HG03025 (cell line): Measurements from ENCODE around the gene LANCL3.
A peak's percentile ranks its signal among the peaks of the same experiment; 100 is the strongest.

Experiments
- ATAC-seq: cut with Tn5 transposase; IDR thresholded peaks from one replicate; pipeline ENCODE4 v1.9.1; 2021; ENCODE audit warnings: mild to moderate bottlenecking, moderate library complexity; ENCODE audit not compliant: unreplicated experiment, low FRiP score

The LANCL3 gene

DNA sequence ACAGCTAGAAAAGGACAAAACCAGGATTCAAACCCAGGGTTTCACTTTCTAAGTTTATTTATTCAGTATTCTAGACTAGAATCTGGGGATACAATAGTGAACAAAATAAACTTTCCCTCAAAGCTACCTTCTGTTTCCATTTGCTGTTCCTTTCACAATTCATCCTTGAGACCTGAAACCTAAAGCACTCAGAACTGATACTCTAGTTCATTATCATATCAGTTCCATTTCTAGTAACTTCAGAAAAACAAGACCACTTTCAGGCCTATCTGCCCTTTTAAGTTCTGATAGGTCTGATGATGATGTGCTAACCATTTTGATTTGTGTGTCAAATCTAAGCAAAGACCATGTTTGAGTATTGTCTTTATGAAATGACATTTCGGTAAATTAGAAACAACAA lies 106.3 kb downstream of the LANCL3 start:
- peak; percentile 90 for ATAC-seq

DNA sequence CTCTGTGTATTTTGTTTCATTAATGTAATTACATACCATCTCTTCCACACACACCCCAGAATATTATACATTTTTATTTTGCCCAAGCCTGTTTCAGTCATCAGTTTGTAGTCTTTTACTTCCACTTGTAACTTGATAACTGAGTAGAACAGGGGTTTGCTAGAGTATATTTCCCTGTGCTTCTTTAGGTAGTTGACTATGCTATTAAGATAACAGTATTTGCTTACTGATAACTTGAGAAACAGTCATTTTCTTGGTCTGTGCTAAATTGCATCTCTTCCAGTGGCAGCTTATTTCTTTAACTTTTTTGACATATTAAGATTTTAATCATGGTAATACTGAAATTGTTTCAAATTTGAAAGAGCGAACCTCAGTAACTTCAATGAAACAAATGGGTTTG lies 107.1 kb downstream of the LANCL3 start:
- ATAC-seq, result no peak

- no peak for ATAC-seq
Measured at GRCh38 chrX:37679230-37679629, 107.8 kb downstream of the LANCL3 start.

- no peak for ATAC-seq
Measured at GRCh38 chrX:37679888-37680287, 108.4 kb downstream of the LANCL3 start.

- ATAC-seq, result no peak
Measured at GRCh38 chrX:37684426-37684825, 113.0 kb downstream of the LANCL3 start.

- ATAC-seq, result no peak
Measured at GRCh38 chrX:37684973-37685372, 113.5 kb downstream of the LANCL3 start.

GRCh38 chrX:37685381-37686359 lies 114.2 kb downstream of the LANCL3 start, which contains the start of gene XK:
XK (plus strand) TSS chrX:37685791; CDS start chrX:37685962, 171 bp downstream.
- ATAC-seq, result peak; percentile 48

GRCh38 chrX:37686369-37686995 lies 115.0 kb downstream of the LANCL3 start:
- ATAC-seq, result no peak

DNA sequence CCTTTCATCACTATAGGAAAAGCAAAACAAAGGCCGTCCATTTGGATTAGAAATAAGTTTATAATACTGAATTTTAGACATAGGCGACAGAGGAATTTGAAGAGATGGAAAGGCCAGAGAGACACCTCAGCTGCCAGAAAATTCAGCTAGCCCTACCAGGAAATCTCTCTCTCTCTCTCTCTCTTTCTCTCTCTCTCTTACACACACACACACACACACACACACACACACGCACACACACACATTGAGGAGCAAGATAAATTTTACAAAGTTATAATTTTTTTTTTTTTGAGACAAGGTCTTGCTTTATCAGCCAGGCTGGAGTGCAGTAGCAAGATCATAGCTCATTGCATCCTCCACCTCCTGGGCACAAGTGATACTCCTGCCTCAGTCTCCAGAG lies 115.5 kb downstream of the LANCL3 start:
- no peak for ATAC-seq

- ATAC-seq, result no peak
Measured at GRCh38 chrX:37690119-37690518, 118.7 kb downstream of the LANCL3 start.

DNA sequence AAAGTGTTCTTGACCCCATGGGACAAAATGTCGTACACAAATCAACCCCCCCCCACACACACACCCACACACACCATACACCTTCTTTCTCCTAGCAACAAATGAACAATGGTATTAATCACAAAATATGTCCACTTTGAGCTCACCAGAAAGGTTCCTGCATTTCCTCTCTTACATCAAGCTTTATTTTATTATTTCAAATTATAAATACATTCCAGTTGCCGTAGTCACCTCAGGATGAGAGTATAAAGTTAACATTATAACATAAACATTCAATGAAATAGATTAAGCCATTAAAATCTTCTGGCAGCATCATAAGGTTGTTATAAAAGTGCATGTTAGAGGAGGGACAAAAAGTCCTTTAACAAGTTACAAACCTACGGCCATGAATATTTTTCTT lies 121.5 kb downstream of the LANCL3 start:
- ATAC-seq, result no peak

DNA sequence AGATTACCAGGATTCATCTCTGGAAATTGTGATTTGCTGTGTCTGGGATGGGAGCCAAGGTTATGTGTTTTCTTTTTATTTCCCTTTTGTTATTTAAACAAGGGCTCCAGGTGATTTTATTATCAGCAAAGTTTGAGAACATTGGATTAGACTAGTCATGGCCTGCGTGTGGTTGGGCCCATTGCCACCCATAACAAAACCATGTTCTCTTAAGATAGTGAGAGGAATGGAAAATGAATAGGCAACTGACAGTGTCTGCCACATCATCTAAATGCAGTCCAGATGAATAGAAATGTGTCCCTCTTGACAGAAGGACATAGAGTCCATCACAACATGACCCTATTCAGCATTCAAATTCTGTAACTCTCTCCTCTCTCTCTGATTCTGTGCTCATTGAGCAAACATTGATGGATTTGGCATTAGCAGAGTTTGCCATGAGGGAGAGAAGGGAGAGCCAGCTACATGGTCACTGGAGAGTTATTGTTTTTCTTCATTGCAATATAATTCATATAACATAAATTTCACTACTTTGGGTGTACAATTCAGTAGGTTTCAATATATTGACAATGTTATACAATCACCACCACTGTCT lies 125.8 kb downstream of the LANCL3 start:
- ATAC-seq, result no peak

DNA sequence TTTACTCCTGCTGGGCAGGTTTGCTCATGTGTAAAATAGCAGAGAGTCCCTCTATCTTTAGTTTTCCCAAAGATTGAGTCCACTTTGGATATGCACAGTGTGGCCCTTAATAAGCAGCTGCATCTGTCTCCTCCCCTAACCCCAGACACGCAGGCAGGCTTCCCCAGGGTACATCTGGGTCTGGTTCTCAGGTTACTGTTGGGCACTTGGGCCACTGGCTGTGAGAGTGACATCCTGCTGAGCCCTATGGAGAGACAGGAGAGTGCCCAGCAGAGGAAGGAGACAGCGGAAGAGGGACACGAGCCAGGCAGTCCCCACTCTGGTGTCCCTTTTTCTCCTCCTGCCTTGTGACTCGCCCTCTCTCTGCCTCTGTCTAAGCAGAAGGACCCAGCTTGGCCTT lies 130.1 kb downstream of the LANCL3 start:
- ATAC-seq, result no peak

- no peak for ATAC-seq
Measured at GRCh38 chrX:37711991-37712390, 140.5 kb downstream of the LANCL3 start.

DNA sequence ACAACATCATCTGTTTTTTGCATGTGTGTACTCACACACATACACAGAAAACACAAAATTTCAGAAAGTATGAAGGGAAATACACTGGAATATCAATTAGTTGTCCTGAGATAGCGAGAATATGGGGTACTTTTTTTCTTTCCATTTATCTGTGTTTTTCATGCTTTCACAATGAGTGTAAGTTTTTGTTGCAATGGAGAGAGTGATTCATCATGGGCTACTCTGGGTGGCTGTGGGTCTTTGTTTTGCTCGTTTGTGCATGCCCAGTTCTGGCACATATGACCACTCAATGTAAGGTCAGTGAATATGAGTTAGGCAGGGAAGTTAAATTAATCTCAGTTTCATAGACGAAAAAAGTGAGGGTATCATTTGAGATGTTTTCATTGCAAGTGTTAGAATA lies 141.0 kb downstream of the LANCL3 start:
- no peak for ATAC-seq

DNA sequence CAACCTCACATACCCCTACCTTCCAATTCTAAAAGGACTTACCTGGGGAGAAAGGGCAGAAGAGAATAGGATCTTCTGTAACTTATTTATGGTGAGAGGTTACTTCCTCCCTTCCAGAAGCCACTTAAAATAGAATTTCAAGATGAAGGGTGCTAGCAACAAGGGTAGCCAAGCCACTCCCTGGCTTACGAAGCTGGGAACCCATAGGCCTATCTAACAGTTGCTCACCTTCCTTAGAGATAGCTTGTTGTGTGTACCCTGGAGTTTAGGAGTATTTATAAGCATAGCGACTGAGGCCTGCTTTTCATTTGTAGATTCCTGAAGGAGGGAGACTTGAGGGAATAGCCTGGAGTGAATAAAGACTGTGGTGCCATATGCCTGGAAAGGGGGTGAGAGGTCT lies 143.0 kb downstream of the LANCL3 start:
- ATAC-seq, result no peak

DNA sequence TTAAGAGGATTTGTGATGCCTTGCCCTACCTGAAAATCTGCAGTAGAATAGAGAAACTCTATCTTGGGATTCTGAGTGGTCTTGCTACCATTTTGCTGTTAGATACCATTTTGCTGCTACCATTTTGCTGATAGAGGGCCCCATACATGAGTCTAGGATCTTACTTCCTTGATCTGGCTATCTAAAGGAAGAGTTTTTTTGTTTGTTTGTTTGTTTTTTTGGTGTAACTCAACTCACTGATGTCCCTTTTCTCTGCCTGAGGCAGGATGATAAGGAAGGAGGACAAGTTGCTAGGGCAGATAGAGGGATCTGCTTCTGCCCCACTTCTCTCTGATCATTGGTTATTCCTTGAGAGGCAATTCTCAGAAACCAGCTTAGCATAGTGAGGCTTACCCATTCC lies 145.1 kb downstream of the LANCL3 start:
- no peak for ATAC-seq

GRCh38 chrX:37717708-37718107 lies 146.2 kb downstream of the LANCL3 start:
- no peak for ATAC-seq

DNA sequence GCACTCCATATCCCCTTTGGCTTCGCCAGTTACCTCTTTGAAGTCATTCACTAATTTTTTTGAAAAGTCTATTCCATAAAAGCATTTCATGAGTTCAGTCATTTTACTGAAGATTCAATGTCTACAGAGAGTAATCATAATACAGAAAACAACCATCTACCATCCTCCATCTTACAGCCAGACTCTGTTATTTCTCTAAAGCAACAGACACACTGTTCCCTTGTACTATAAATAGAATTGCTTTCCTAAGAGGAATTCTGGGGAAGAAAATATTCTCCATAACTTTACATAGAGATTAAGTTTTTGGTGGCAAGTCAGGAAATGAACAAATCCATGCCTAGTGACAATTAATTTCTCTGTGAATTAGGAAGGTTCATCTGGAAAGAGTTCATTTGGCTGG lies 151.1 kb downstream of the LANCL3 start:
- no peak for ATAC-seq

DNA sequence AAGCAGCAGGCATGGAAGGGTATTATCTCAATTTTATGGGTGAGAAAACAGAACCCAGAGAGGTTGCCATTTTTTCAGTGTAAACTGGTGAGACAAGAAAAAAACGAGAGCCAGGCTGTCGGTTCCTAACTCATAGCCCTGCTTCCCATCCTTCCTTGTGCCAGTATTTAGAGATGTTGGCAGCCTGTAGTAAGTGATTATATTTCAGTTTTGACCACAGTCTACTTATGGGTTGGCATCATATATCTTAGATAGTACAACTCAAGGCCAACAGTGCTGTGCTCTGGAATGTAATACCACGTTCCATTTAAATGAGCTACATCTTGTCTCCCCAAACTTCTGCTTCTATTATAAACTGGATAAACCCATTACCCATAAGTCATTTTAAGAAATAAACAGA lies 154.9 kb downstream of the LANCL3 start:
- no peak for ATAC-seq
